ENCODE measurements around the gene PC.

PC gene

GRCh38 chr11:66884443-66884842 lies 73.7 kb downstream of the PC start:
- no peak for DNase-seq (ENCODE audit: low read depth in 2 of 2)

GRCh38 chr11:66883016-66883965 lies 74.9 kb downstream of the PC start:
- DNase-seq (ENCODE audit: low read depth in 2 of 2), result peak; percentile 64 to 73

DNA sequence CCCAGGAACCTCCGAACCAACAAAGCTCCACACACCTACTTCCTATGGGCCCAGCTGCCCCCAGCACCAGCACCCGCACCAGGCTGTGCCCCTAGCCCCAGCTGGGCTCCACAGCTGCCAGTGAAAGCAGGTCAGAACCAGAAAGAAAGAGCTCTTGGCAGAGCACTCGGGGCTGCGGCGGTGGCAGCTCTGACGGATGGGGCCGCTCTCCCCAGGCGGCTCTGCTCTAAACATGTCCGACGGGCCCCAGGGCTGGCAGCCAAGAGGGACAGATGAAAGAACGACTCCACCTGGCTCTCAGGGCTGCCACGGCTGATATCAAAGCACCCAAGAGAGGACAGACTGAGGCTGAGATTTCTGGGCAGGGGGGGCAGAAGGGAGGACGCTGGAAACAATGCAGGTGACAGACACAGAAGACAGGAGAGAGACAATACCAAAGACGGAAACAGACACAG lies 75.6 kb downstream of the PC start:
- DNase-seq (ENCODE audit: low read depth in 2 of 2), result no peak

DNA sequence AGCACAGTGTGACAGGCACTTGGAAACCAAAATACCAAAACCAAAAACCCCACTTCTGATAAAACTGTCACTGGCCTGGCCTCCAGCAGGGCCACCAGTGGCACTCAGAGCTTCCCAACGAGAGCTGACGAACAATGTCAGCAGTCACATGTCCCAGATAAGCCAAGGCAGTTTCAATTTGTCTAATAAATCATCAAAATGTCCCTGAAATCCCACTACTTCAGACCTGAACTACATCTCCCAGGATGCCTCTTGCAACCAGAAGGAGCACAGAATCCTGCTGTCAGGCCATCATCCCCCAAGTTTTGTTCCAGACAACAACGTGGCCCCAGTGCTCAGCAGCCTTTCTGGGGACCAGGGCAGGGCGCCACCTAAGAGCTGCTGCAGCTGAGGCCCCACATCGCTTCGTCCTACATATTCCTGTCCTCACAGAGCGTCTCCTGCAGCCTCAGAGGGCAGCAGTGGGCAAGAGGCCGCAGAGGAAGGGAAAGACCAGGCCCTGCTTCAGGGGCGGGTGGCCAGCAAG lies 76.2 kb downstream of the PC start:
- DNase-seq (ENCODE audit: low read depth in 2 of 2), result no peak

DNA sequence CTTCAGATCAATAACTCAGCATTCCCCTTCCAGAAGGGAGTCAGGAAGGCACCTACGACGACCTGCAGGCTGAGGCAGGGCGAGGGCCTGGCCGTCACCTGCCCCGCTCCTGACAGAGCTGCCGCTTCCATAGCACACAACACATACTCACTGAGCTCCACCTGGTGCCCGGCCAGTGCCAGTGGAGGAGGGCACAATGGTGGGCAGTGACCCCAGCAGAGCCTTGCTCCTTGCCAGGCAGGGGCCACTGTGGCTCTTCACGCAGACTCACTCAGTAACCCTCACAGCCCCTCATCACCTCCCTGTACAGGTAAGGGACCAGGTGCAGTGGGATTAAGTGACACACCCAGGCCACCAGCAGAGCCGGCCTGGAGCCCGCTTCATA lies 76.7 kb downstream of the PC start:
- DNase-seq (ENCODE audit: low read depth in 2 of 2), result no peak

DNA sequence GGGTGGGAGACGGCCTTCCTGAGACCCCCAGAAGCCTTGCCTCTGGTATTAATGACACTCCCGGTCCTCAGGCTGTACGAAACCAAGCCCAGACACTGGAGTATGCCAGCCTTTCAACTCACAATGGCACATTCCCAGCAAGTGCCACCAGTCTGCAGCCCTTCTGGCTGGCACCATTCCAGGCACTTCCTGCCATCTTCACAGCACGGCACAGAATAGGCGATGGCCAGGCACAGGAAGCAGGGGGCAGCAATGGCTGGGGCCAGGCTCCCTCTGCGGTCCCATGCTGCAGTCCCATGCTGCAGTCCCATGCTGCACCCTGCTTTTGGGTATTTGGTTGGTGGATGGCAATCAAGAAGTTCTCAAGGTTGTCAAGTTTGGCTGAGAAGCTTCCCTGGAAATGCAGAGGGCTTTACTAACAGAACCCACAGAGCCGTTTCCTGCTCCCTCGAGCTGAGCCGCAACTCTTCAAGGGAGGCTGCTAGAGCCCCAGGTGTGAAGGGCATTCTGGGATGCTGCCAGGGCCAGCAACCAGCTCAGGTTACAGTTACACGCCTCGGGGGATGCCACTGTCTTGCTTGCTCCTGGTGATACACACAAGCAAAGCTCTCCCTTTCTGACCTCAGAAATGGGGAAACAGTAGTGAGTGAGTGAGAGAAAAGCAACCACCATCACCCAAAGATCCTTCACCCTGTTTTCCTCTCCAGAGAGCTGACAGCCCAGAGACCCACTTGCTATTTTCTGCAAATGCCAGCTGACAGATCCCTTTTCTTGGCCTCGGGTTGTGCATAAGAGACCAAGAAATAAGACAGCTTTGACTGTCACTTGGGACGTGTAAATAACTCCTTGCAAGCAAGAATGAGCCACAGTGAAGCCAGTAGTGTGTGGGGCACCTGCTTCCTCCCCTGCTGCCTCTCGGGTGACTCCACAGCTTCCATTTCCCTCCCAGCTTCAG lies 77.4 kb downstream of the PC start:
- DNase-seq (ENCODE audit: low read depth in 2 of 2), result no peak

- DNase-seq (ENCODE audit: low read depth in 2 of 2), result no peak
Measured at GRCh38 chr11:66879999-66880398, 78.2 kb downstream of the PC start.

DNA sequence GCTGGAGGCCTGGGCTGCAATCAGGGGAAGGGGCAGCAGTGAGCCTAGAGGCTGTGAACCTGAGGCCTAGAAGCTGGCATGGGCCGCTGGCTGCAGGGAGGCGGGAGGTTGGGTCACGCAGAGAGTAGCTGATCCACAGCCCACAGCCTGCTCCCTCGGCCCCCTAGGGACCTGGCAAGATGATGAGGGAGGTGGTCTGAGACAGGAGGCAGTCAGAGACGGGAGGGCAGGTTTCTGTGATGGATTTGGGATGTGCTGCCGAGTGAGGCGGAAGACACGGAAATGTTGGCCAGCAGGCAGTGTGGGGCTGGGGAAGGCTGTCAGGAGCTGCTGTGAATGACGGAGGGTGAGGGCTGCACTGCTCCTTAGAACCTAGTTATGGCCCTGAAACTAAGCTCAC lies 78.6 kb downstream of the PC start:
- DNase-seq (ENCODE audit: low read depth in 2 of 2), result no peak

- DNase-seq (ENCODE audit: low read depth in 2 of 2), result no peak
Measured at GRCh38 chr11:66879000-66879399, 79.2 kb downstream of the PC start.

- DNase-seq (ENCODE audit: low read depth in 2 of 2), result no peak
Measured at GRCh38 chr11:66878474-66878873, 79.7 kb downstream of the PC start.

- no peak for DNase-seq (ENCODE audit: low read depth in 2 of 2)
Measured at GRCh38 chr11:66877588-66878385, 80.4 kb downstream of the PC start.

DNA sequence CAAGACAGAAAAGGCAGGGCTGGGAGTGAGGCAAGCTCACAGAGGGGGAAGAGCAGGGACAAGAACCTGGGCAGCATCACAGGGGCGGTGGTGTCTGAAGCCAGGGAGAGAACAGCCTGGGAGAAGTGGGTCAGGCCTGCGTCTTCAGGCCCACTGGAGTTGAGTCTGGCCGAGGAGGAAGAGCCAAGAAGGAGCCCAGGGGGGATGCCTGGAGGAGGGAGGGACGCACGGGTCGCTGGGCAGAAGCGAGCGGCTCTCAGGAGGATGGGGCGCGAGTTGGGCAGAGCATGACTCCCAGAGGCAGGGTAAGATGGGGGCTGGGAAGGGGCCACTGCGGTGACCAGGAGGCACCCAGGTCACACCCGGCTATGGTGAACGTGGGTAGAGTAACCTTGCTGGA lies 82.8 kb downstream of the PC start:
- DNase-seq (ENCODE audit: low read depth in 2 of 2), result no peak

- DNase-seq (ENCODE audit: low read depth in 2 of 2), result no peak
Measured at GRCh38 chr11:66874232-66874631, 84.0 kb downstream of the PC start.

- DNase-seq (ENCODE audit: low read depth in 2 of 2), result no peak
Measured at GRCh38 chr11:66871521-66871901, 86.7 kb downstream of the PC start.

DNA sequence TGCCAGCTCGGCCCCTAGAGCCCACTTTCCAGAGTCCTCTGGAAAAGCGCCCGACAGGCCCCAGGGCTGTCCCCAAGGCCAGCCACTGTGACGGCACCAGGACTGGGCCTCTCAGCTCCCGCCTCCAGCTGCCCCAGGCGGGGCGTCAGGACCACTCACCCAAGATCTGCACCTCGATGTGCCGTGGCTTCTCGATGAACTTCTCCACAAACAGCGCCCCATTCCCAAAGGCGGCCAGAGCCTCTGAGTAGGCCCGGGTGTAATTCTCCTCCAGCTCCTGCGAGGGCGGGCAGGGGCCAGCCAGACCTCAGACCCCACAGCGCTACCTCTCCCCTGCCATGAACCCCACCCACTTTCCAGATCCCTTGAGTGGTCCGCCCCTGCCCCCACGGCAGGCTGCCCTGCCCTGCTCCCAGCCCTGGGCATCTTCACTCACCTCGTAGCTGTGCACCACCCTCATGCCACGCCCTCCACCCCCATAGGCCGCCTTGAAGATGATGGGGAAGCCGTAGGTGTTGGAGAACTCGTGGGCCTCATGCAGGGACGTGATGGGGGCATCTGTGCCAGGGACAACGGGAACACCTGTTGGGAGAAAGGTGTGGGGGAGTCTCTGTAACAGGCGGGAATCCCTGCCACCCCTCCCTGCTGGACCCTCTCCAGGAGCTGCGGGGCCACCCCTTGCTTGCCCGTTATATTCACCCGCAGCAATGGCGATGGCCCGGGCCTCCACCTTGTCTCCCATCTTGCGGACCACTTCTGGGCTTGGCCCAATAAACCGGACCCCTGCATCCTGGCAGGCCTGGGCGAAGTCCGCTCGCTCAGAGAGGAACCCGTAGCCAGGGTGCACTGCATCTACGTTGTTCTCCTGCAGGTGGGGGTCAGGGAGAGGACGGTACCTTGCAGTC lies 87.3 kb downstream of the PC start:
- no peak for DNase-seq (ENCODE audit: low read depth in 2 of 2)

DNA sequence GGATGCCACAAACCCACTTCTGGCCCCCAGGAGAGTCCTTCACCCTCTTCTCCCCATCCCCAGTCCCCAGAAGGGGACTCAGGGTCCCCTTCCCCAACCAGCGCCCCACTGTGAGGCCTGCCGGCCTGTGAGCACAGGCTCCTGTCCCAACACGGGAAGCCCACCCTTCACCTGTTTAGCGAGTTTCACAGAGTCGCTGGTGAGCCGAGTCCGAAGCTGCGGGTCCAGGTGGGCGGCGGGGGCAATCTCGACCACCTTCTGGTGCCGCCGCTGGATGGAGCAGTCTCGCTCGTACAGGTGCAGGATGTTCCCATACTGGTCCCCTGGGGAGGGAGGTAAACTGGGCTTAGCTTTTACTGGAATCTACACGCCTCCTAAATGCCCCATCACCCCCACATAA lies 88.1 kb downstream of the PC start:
- no peak for DNase-seq (ENCODE audit: low read depth in 2 of 2)

- no peak for DNase-seq (ENCODE audit: low read depth in 2 of 2)
Measured at GRCh38 chr11:66869567-66869870, 88.7 kb downstream of the PC start.

GRCh38 chr11:66868726-66869566 lies 89.2 kb downstream of the PC start:
- DNase-seq (ENCODE audit: low read depth in 2 of 2), result peak; percentile 79 to 82

- DNase-seq (ENCODE audit: low read depth in 2 of 2), result no peak
Measured at GRCh38 chr11:66868082-66868725, 90.0 kb downstream of the PC start.
